HepG2 (cell line): ENCODE data around the gene AUNIP. TPM values are rescaled to one million over a fixed set of nuclear protein-coding genes. Genes with fewer than 3 reads are reported as not detected.

Experiments used
- AFF4 ChIP-seq: sonication (generic); formaldehyde crosslinking; IDR thresholded peaks from 2 replicates; pipeline ENCODE4 v1.4.0; 2020; ENCODE audit warnings: missing genetic modification reagents
- ATF5 ChIP-seq: sonication (generic); formaldehyde crosslinking; IDR thresholded peaks from 2 replicates; pipeline ENCODE4 v1.4.0; 2020; ENCODE audit warnings: mild to moderate bottlenecking, low read depth, missing genetic modification reagents
- GABPB1 ChIP-seq: IDR thresholded peaks from 2 replicates; pipeline ENCODE4 v1.6.1; 2016; ENCODE audit warnings: mild to moderate bottlenecking, missing genetic modification reagents, moderate library complexity, missing compliant biosample characterization
- GLI4 ChIP-seq: sonication (generic); formaldehyde crosslinking; IDR thresholded peaks from 2 replicates; pipeline ENCODE4 v1.5.1; 2020; ENCODE audit warnings: missing genetic modification reagents, mild to moderate bottlenecking, moderate library complexity, borderline replicate concordance
- KLF12 ChIP-seq: sonication (generic); formaldehyde crosslinking; IDR thresholded peaks from 2 replicates; pipeline ENCODE4 v1.4.0; 2020; ENCODE audit warnings: missing genetic modification reagents, borderline replicate concordance
- LCORL ChIP-seq, 2 experiments: fragments of 450-650 bp in 1 of 2; sonication (generic) in 1 of 2; formaldehyde crosslinking in 1 of 2; IDR thresholded peaks; 2 replicates each; pipeline versions ENCODE4 v1.5.0 to v1.6.1; 2017 to 2020; ENCODE audit warnings: antibody characterized with exemption in 1 of 2, missing genetic modification reagents in 1 of 2
- MAFG ChIP-seq: sonication (generic); formaldehyde crosslinking; IDR thresholded peaks from 2 replicates; pipeline ENCODE4 v1.5.1; 2020; ENCODE audit warnings: mild to moderate bottlenecking, missing genetic modification reagents
- POLR2AphosphoS5 ChIP-seq: IDR thresholded peaks from 2 replicates; pipeline ENCODE4 v1.6.1; 2012; ENCODE audit warnings: low read depth, low read length
- POLR2G ChIP-seq: fragments of 200-400 bp; formaldehyde crosslinking; IDR thresholded peaks from 2 replicates; pipeline ENCODE4 v1.6.1; 2018; ENCODE audit warnings: mild to moderate bottlenecking, low read depth, low read length, moderate library complexity
- RNF2 ChIP-seq: fragments of 450-650 bp; conservative IDR thresholded peaks from 2 replicates; pipeline ENCODE4 v1.6.1; 2016; ENCODE audit warnings: low read depth
- SMARCE1 ChIP-seq: fragments of 450-650 bp; IDR thresholded peaks from 2 replicates; pipeline ENCODE4 v1.6.1; 2017; ENCODE audit warnings: borderline replicate concordance
- SP1 ChIP-seq, 2 experiments: fragments of 450-650 bp in 1 of 2; sonication (generic) in 1 of 2; formaldehyde crosslinking in 1 of 2; IDR thresholded peaks; 2 replicates each; pipeline versions ENCODE4 v1.4.0 to v1.6.1; 2016 to 2020; ENCODE audit warnings: missing genetic modification reagents in 1 of 2
- THAP11 ChIP-seq: IDR thresholded peaks from 2 replicates; pipeline ENCODE4 v1.6.1; 2016; ENCODE audit warnings: missing biosample characterization, missing genetic modification reagents
- U2AF2 ChIP-seq: fragments of 200-400 bp; formaldehyde crosslinking; IDR thresholded peaks from 2 replicates; pipeline ENCODE4 v1.6.1; 2017; ENCODE audit warnings: low read depth, mild to moderate bottlenecking, low read length
- ZKSCAN5 ChIP-seq: sonication (generic); formaldehyde crosslinking; IDR thresholded peaks from 2 replicates; pipeline ENCODE4 v1.5.1; 2020; ENCODE audit warnings: mild to moderate bottlenecking, missing genetic modification reagents
- ZKSCAN8 ChIP-seq: IDR thresholded peaks from 2 replicates; pipeline ENCODE4 v1.6.1; 2016; ENCODE audit warnings: borderline replicate concordance, missing genetic modification reagents, missing compliant biosample characterization
- ZNF260 ChIP-seq: sonication (generic); formaldehyde crosslinking; IDR thresholded peaks from 2 replicates; pipeline ENCODE4 v1.4.0; 2020; ENCODE audit warnings: missing genetic modification reagents, low read depth, mild to moderate bottlenecking, borderline replicate concordance
- ZNF354B ChIP-seq: sonication (generic); formaldehyde crosslinking; IDR thresholded peaks from 2 replicates; pipeline ENCODE4 v1.8.0; 2022; ENCODE audit warnings: mild to moderate bottlenecking, missing genetic modification reagents
- ZNF563 ChIP-seq: sonication (generic); formaldehyde crosslinking; IDR thresholded peaks from 2 replicates; pipeline ENCODE4 v1.8.0; 2022; ENCODE audit warnings: mild to moderate bottlenecking, moderate library complexity, missing genetic modification reagents
- ZSCAN20 ChIP-seq: sonication (generic); formaldehyde crosslinking; IDR thresholded peaks from 2 replicates; pipeline ENCODE4 v1.4.0; 2020; ENCODE audit warnings: missing genetic modification reagents, mild to moderate bottlenecking, borderline replicate concordance
- polyA plus RNA-seq, 8 experiments: library from polyadenylated mRNA; depleted of rRNA in 3 of 8; stranded (reverse) in 7 of 8; unstranded in 1 of 8; fragments of >200 nt; fragmentation: Illumina TruSeq in 4 of 8; extraction: Trizol in 4 of 8; gene quantifications; 2 replicates each; pipeline versions ENCODE4 v1.2.1 to v1.2.3, GENCODE V29; 2011 to 2016; ENCODE audit warnings: low read depth in 4 of 8, missing spikeins in 1 of 8, mixed read lengths in 1 of 8; ENCODE audit not compliant: insufficient read depth in 1 of 8
- total RNA-seq, 5 experiments: library from RNA; depleted of rRNA; stranded (reverse); fragments of >200 nt; fragmentation: Illumina TruSeq; extraction: Trizol; gene quantifications; 2 replicates each; pipeline ENCODE4 v1.2.3, GENCODE V29; 2016; ENCODE audit warnings: low read depth in 1 of 5
- TF ChIP-seq, protein P1 (sequence below): sonication (generic); formaldehyde crosslinking; IDR thresholded peaks from 2 replicates; pipeline ENCODE4 v1.5.1; 2020; ENCODE audit warnings: missing genetic modification reagents, mild to moderate bottlenecking, borderline replicate concordance

AUNIP gene
- total and polyA plus RNA-seq, 2 of the 13 experiments (the other 11 are each of a cell fraction or from before 2014, with no cell fraction given): 3.8 to 12.3 TPM

GRCh38 chr1:25875154-25875855 is 16.0 kb upstream of the AUNIP start, which contains the start of gene PAQR7 (continued):
- TF ChIP-seq MAFG (CRISPR knock-in tag): no peak
- TF ChIP-seq U2AF2: no peak
- TF ChIP-seq ZSCAN20 (CRISPR knock-in tag): peak; percentile 71; the same call in 1 of the 2 replicates
- TF ChIP-seq ATF5: peak; percentile 88; the same call in 1 of the 2 replicates
- TF ChIP-seq ZNF354B (CRISPR knock-in tag): peak; percentile 88; the same call in 1 of the 2 replicates
- TF ChIP-seq SP1 (IDR thresholded peaks at IDR 0.05): no peak
- TF ChIP-seq SP1 (CRISPR knock-in tag; IDR thresholded peaks at IDR 0.05): no peak
- no peak for TF ChIP-seq GLI4 (CRISPR knock-in tag)
- TF ChIP-seq, protein P1, sequence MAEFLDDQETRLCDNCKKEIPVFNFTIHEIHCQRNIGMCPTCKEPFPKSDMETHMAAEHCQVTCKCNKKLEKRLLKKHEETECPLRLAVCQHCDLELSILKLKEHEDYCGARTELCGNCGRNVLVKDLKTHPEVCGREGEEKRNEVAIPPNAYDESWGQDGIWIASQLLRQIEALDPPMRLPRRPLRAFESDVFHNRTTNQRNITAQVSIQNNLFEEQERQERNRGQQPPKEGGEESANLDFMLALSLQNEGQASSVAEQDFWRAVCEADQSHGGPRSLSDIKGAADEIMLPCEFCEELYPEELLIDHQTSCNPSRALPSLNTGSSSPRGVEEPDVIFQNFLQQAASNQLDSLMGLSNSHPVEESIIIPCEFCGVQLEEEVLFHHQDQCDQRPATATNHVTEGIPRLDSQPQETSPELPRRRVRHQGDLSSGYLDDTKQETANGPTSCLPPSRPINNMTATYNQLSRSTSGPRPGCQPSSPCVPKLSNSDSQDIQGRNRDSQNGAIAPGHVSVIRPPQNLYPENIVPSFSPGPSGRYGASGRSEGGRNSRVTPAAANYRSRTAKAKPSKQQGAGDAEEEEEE: no peak
- TF ChIP-seq KLF12: peak; percentile 83
- TF ChIP-seq RNF2: peak; percentile 90
- peak; percentile 68; the same call in 1 of the 2 replicates for TF ChIP-seq THAP11
- TF ChIP-seq LCORL (IDR thresholded peaks at IDR 0.05): no peak
- peak; percentile 18; the same call in 1 of the 2 replicates for TF ChIP-seq LCORL (CRISPR knock-in tag; IDR thresholded peaks at IDR 0.05)
- TF ChIP-seq ZNF260: no peak
- no peak for TF ChIP-seq AFF4 (CRISPR knock-in tag)
- TF ChIP-seq ZNF563 (CRISPR knock-in tag): peak; percentile 98
- no peak for TF ChIP-seq ZKSCAN5
- TF ChIP-seq GABPB1 (CRISPR knock-in tag): peak; percentile 92
- TF ChIP-seq POLR2G: peak; percentile 81
- TF ChIP-seq POLR2AphosphoS5: no peak; the same call in none of the 2 replicates
- TF ChIP-seq SMARCE1: no peak
- no peak for TF ChIP-seq ZKSCAN8
